GM15510 (cell line): ENCODE data around the gene CBY1.

Source experiments
- POLR2A ChIP-seq: IDR thresholded peaks from 3 replicates; pipeline ENCODE4 v1.6.1; 2011; ENCODE audit warnings: borderline replicate concordance; ENCODE audit not compliant: insufficient read length; ENCODE audit errors: extremely low read depth

CBY1 gene

GRCh38 chr22:38706901-38707195 lies 50.4 kb downstream of the CBY1 start:
- no peak for TF ChIP-seq POLR2A

- no peak for TF ChIP-seq POLR2A
These were observed 50.9 kb downstream of the CBY1 start for GRCh38 chr22:38707346-38707745.

- no peak for TF ChIP-seq POLR2A
These were observed 51.5 kb downstream of the CBY1 start for GRCh38 chr22:38707984-38708383.

- no peak for TF ChIP-seq POLR2A
These were observed 52.9 kb downstream of the CBY1 start for GRCh38 chr22:38709306-38709705.

GRCh38 chr22:38710351-38710750 lies 53.9 kb downstream of the CBY1 start:
- no peak for TF ChIP-seq POLR2A

GRCh38 chr22:38710866-38711265 lies 54.4 kb downstream of the CBY1 start:
- TF ChIP-seq POLR2A, result no peak

- no peak for TF ChIP-seq POLR2A
These were observed 56.2 kb downstream of the CBY1 start for GRCh38 chr22:38712486-38713207.

GRCh38 chr22:38713921-38714320 lies 57.5 kb downstream of the CBY1 start:
- no peak for TF ChIP-seq POLR2A

GRCh38 chr22:38715176-38715764 lies 58.8 kb downstream of the CBY1 start:
- no peak for TF ChIP-seq POLR2A

GRCh38 chr22:38715852-38716251 lies 59.4 kb downstream of the CBY1 start:
- no peak for TF ChIP-seq POLR2A

GRCh38 chr22:38716271-38716670 lies 59.8 kb downstream of the CBY1 start:
- TF ChIP-seq POLR2A, result no peak

- TF ChIP-seq POLR2A, result no peak
These were observed 60.4 kb downstream of the CBY1 start for GRCh38 chr22:38716826-38717225.

GRCh38 chr22:38717244-38717643 lies 60.8 kb downstream of the CBY1 start:
- TF ChIP-seq POLR2A, result no peak

GRCh38 chr22:38718414-38718813 lies 62.0 kb downstream of the CBY1 start:
- no peak for TF ChIP-seq POLR2A

- no peak for TF ChIP-seq POLR2A
These were observed 62.8 kb downstream of the CBY1 start for GRCh38 chr22:38719196-38719595.

GRCh38 chr22:38720350-38720749 lies 63.9 kb downstream of the CBY1 start:
- TF ChIP-seq POLR2A, result no peak

GRCh38 chr22:38721551-38721950 lies 65.1 kb downstream of the CBY1 start:
- no peak for TF ChIP-seq POLR2A
